HG03175 (cell line): Measurements from ENCODE around the gene SMOC2.

Experiments used
- ATAC-seq: cut with Tn5 transposase; IDR thresholded peaks from one replicate; pipeline ENCODE4 v1.9.1; 2021; ENCODE audit warnings: mild to moderate bottlenecking, moderate library complexity; ENCODE audit not compliant: unreplicated experiment

The SMOC2 gene

GRCh38 chr6:168415098-168415992 is 25.6 kb upstream of the SMOC2 start:
- no peak for ATAC-seq

GRCh38 chr6:168415993-168416530 is 24.9 kb upstream of the SMOC2 start:
- no peak for ATAC-seq

- no peak for ATAC-seq
Observed at GRCh38 chr6:168416531-168416930, 24.5 kb upstream of the SMOC2 start.

- no peak for ATAC-seq
Observed at GRCh38 chr6:168417191-168417590, 23.8 kb upstream of the SMOC2 start.

GRCh38 chr6:168417679-168418557 is 23.1 kb upstream of the SMOC2 start:
- ATAC-seq, result no peak

GRCh38 chr6:168418711-168419121 is 22.3 kb upstream of the SMOC2 start:
- ATAC-seq, result no peak

- no peak for ATAC-seq
Observed at GRCh38 chr6:168419569-168419968, 21.4 kb upstream of the SMOC2 start.

GRCh38 chr6:168420084-168420483 is 20.9 kb upstream of the SMOC2 start:
- no peak for ATAC-seq

GRCh38 chr6:168420706-168421105 is 20.3 kb upstream of the SMOC2 start:
- ATAC-seq, result no peak

GRCh38 chr6:168427184-168427583 is 13.8 kb upstream of the SMOC2 start:
- ATAC-seq, result no peak

GRCh38 chr6:168428052-168428826 is 12.7 kb upstream of the SMOC2 start:
- ATAC-seq, result no peak

- ATAC-seq, result no peak
Observed at GRCh38 chr6:168428863-168429262, 12.1 kb upstream of the SMOC2 start.

GRCh38 chr6:168432196-168432595 is 8.8 kb upstream of the SMOC2 start:
- ATAC-seq, result no peak

GRCh38 chr6:168433898-168434297 is 7.1 kb upstream of the SMOC2 start:
- no peak for ATAC-seq

- no peak for ATAC-seq
Observed at GRCh38 chr6:168434505-168434904, 6.5 kb upstream of the SMOC2 start.

- ATAC-seq, result no peak
Observed at GRCh38 chr6:168437751-168438150, 3.2 kb upstream of the SMOC2 start.

- no peak for ATAC-seq
Observed at GRCh38 chr6:168438783-168439520, 2.0 kb upstream of the SMOC2 start.

GRCh38 chr6:168439794-168440450 is 1.1 kb upstream of the SMOC2 start:
- ATAC-seq, result no peak
